COLO668 (cell line): Measurements from ENCODE around the gene AFAP1.

Source experiments
- DNase-seq: peaks from one replicate; lab custom pipeline; 2025; ENCODE audit not compliant: unreplicated experiment; lab: John Stamatoyannopoulos, UW

AFAP1 gene

DNA sequence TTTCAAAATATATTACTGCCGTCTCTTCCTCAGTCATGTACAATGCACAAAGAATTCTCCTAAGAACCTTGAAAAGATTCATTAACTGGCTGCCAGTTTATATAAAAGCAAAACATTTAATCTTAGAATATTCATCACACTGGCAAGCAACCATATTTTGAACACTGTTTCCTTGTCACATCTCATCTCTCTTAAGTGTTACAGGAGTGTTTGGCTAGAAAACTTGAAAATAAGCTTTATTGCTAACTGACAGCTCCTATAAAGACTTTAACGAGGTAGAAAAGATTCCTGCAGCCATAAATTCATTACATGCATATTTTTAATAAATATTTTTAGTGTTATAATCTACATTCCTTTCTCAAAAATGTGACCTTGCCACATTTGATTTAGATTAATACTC is 149.6 kb downstream of the AFAP1 start:
- no peak for DNase-seq

DNA sequence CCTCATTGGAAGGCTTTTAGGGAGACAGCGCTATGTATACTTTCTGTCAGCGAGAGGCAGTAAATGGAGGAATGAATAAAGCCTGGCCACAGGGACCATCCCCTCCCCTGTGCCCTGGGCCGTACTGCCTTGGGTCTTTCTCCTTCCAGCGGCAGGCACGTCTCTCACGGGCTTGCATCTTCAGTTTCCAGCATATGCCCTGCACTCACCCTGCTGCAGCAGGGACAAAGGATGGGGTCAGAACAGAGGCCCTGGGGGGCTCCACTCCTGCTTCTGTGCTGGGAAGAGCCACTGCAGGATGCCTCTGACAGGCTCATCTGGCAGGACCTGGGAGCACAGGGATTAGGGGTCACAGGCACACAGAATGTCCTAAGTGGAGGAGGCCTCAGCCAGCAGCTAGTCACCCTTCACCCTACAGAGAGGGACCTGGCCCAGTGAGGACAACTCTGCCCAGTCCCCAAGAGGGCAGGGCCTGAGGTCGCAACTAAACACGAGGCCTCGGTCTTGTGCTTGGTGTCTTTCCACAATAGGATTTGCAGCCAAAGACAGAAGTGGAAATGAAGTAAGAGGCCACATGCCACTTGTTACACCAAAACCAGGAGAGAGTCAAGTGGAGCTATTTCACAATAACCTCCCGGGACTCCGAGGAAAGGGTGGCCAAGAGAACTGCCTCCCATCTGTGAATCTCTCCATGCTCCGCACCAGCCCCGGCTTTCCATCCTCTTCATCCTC is 150.8 kb downstream of the AFAP1 start:
- DNase-seq, result no peak

DNA sequence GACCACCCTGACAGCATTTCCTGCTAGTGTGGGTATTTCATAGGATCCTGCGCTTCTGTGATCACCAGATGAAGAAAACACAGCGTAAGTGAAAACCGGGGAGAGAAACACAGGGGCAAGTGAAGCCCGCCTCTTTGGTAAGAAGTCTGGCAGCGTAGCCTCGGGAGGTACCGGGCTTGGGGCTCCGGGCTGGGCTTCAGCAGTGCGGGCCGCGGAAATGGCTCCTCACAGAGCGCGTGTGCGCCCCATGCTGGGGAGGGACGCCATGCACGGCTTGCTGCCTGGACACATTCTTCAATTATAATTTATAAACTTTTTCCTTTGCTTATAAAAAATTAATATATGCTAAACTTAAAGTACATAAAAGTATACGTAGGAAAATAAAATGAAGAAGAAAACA is 151.5 kb downstream of the AFAP1 start:
- no peak for DNase-seq

DNA sequence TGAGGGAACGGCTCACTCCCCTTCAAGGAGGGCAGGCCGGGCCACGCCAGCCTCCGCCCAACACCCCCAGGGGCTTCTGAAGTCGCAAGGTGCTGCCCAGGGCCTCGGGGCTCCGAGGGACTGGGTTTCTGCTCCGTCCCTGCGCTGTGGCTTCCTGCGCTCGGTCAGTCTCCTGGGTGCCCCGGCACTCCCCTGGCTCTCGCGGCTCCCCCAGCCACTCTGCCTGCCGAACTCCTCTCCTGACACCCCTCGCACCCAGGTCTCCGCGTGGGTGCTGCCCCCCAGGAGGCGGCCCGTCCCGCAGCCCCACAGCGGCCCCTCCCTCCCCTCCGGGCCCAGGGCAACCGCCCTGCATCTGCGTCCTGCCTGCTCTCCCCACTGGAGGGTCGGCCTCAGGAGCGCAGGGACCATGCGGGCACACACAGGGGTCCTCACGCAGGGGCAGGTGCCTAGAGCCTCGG is 151.9 kb downstream of the AFAP1 start:
- DNase-seq, result no peak

DNA sequence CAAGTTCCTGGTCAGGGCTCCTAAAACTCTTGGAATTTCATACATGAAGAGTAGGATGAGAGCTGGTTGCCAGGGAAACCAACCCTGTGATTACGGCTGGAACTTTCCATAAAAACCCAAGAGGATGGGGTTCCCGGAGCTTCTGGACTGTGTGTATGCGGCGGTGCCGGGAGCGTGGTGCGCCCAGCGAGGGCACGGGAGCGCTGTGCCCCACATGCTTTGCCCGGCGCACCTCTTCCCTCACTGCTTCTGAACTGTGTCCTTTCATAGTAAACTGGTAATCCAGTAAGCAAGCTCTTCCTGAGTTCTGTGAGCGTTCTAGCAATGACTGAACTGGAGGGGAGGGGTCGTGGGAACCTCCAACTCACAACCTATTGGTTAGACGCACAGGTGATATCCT is 152.6 kb downstream of the AFAP1 start:
- no peak for DNase-seq

DNA sequence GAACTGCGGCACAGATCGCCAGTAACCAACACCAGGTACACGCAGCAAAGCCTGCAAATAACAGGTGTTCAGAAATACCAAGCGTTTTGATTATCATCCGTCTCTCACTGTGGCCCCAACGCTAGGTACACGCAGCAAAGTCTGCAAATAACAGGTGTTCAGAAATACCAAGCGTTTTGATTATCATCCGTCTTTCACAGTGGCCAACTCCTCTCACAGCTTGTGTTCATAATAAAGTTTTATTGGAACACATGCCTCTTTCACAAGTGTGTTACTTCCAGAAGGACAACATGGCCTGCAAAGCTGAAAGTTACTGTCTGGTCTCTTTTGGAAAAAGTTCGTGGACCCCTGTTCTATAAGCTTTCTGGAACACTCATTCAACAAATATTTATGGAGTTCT is 153.1 kb downstream of the AFAP1 start:
- DNase-seq, result no peak

DNA sequence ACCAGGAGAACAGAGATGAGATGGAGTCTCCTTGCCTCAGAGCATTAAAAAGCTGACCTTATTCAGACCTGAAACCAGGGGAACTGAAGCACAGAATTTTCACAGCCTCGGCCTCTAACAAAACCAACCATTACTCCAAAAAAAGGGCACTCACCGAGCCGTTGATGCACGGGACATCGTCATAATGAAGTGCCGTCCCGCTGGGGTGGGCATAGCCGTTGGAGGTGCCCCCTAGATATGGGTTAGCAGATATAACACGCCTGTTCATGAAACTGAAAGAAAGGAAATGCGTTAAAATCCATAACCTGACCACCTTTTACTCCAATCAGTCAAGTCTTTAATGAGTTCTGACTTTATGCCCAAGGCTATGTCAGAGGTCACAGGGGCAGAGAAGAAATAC is 153.6 kb downstream of the AFAP1 start:
- no peak for DNase-seq

DNA sequence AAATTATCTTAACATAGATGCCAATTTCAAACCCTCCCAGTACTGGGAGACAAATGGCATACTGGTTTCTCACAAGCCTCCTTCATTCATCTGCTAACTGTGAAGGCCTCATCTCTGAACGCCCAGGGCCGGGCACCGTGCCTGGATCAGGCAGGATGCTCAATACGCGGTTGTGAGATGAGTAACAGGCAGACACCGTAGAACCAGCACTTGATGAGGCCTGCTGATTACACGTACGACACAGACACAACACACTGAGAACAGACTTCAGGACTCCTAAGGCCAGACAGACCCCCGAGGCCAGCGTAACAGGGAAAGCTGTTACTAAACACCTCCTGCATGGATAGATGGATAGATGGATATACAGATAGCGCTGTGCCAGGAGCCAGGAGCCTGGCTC is 154.6 kb downstream of the AFAP1 start:
- DNase-seq, result no peak

DNA sequence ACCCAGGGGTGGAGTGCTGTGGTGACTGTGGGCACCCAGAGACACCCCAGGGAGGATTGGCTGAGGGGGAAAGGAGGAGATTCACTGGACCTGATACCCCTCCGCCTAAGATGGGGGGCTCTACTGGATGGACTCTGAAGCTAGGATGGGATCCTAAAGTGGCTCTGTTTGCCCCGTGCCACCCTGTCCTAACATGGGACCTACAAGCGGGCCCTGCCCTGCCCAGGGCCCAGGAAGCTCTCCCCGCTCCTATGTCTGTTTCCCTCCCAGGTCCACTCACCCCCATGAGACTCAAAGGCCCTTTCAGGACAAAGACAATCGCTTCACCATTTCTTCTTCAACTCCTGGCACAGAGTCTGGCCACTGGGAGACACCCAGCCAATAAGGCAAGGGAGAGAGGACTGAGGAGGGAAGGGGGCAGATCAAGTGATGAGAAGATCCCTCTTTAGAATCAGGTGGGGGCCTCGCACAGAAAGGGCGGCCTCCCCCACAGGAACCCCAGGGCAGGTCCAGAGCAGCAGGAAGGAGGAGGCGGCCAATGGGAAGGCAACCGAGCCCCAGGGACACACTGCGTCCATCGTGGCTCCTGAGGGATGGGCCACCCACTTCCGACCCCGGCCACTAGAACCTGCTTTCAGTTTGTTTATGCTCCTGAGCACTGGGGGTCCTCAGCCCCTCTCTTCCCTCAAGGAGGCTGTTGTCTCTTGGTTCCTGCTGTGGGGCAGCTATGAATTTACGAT is 155.4 kb downstream of the AFAP1 start:
- DNase-seq, result no peak

DNA sequence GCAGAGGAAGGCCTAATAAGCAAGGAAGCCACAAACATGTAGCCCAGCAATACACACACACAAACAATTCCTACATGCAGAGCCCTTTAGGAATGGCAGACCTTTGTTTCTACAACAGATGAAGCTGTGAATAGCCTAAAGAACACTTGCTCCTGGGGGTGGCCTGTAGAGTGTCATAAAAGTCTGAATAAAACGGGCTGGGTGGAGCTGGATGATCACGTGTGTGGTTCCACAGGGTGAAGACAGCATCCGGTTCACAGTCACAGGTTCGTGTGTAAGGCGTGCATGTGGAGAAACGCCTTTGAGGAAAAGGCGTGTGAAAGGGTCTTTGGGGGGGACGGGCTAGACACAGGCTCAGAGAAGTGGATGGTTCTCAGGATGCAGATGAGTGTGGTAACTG is 156.1 kb downstream of the AFAP1 start:
- no peak for DNase-seq

DNA sequence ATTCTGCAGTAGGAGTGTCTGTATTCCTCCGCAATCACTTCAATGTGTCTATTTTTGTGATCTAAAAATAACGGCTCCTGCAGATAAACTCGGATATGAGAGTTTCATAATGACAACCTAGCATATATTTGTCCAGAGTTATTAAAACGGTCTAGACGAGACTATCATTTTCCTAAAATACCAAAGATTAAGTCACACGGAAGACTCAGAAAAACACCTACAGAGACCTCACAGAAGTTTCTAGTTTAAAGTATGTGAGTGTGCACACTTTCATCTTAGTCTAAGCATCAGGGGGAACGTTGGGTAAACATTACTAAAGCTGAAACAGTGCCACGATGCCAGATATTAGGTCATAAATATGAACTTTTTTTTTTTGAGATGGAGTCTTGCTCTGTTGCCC is 156.9 kb downstream of the AFAP1 start:
- no peak for DNase-seq

DNA sequence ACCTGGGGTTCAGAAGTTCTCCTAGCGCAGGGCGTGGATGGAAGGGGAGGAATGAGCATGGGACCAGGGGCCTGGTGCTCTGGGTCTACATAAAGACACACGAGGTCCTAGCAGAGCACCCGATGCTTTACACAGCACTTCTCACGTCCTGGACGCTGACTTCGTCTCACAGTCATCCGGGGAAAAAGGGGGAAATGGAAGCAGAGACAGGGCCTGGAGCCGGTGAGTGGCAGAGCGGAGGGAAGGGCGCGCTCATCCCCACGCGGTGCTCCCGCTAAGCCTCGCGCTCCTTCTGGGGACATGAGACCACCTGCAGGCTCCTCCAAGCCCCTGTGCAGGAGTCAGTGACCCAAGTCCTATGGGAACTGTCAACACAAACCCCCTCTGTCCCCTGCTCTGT is 157.7 kb downstream of the AFAP1 start:
- DNase-seq, result no peak

DNA sequence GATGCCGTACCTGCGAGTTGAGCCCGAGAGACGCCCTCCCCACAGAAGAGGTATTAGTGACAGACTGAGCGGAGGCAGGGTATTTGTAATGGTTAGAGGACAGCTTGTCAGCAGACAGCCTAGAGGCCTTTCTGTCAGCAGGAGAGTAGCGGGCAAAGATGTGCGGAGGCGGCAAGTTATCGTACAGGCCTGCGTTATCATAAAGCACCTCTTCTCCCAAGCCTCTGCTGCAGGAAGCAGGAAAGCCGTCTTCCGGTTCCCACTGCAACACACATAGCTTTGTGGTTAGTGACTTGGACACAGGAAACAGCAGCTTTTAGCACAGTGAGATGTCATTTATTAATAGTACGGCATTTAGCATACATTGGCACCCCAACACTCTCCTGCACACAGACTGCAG is 158.3 kb downstream of the AFAP1 start:
- DNase-seq, result no peak

DNA sequence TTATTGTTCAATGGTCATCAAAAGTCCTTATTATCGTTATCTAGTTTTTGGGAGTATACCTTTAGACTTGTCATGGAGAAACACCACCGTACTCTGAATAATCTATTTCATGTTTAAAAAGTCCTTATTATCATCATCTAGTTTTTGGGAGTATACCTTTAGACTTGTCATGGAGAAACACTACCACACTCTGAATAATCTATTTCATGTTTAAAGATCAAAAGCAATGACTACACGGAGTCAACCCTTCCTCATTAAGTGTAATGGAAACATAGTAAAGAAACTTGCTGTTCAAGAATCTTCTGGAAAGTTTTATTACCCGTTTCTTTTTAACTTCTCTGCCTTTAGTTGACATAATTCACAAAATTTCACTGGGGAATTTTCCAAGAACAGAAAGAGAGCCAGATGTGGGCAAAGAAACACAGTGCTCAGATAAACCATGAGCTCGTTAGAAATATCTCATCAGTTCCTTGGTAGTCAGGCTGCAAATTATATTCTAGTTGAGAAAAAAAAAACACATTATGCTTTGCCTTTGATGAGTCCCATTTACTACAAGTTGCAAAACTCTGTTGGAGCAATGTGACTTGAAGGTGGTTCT is 158.8 kb downstream of the AFAP1 start:
- no peak for DNase-seq

DNA sequence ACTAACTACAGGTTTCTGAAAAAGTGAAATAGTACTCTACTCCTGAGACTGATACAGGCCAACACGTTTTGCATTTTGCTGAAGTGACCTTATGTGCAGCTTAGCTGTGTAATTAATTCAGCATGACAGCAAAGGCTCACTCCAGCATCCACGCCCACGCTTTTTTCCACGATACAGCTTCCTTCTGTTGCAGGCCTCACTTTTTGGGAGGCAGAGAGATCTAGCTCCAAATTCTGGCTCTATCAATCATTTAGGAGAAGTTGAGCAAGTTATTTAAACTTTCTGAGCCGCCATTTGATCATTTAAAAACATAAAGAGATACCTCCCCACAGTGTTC is 160.3 kb downstream of the AFAP1 start:
- DNase-seq, result no peak

DNA sequence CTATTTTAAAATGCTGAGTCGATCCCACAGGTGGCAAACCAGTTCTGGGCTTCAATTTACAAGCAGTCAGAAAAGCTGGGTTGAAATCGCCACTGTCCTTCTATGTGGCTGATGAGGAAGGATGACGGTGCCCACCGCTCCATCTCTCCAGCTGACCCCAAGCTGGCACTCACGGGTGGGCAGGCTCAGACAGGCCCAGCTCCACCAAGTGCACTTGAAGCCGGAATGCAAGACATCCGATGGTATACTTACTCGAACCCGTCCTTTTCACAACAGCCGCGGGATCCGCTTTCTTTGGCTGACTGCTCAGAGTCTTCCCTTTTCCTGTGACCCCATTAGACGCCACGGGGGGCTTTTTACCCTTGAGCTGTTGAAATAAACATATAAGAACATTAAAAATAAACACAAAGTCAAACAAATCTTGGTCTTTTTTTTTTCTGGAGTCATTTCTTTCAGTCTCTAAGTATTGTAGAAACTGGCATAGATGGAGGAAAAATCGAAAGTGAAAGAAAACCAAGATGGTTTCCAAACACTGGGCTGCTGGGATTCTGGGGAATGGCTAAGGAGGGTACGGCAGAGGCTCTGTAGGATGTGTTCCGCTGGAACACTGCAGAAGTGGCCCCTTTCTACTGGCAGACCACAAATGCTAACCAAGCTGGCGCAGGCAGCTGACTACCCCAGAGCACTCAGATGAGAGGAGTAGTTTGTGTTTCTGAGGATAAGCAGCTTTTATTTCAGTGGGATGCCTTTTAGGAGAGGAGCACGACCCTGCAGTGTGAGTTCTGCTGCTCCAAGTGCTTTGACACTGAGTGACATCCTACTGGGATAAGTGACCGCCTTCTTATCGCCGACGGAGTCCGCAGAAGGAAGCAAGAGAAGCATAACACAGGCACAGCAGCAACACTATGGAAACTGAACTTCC is 160.9 kb downstream of the AFAP1 start:
- DNase-seq, result no peak

DNA sequence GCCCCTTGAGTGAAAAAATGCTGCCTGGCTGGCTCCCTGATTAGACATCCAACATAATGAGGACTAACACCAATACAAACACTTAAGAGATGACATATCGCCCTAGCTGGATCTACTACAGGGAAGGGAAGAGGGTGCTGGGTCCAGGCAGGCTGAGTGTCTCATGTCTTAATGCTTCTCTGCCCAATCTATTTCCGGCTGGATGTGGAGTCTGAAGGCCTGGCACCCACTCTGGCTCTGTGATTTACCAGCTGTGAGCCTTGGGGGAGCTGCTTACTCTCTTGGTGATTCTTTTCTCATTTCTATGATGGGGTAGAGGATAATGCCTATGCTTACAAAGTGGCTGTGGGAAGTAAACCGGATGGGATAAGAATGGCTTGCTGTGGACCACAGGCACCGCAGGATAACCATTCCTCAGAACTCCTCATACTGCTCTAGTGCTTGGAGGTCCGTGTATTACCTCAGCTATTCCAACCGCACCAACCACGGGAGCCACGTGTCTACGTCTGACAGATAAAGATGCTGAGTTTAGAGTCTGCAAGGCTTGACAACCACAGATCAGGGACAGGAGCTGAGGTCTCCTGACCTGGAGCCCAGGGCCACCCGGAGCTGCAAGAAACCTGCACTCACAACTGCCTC is 161.7 kb downstream of the AFAP1 start:
- no peak for DNase-seq

DNA sequence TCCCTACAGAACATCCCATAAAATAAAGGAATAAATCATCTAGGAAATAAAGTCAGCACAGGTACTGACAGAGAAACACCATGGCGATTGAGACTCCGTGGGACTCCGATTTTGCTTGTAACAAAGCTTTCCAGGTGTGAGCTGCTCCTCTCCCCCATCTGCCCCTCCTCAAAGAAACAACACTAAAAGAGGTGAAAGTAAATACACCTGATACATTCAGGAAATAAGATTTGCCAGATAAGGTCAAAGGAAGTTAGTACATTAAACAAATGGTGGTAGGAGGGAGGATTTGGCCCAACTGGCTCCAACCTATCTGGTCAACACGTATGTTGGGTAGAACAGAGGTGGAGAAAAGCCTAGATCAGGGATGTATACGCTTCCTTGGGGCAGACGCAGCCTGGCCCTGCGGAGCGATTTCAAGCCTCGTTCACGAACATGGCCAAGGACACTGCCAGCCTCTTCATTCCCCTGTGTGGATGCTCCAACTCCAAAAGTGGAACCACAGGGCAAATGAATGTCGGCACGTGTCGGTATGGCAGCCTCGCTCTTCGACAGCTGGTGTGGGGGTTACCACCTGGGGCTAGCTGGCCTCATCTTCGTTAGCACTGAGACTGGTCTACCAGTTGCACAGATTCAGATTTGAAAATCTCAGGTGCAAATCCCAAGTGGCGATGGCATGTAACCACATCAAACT is 162.5 kb downstream of the AFAP1 start:
- no peak for DNase-seq

DNA sequence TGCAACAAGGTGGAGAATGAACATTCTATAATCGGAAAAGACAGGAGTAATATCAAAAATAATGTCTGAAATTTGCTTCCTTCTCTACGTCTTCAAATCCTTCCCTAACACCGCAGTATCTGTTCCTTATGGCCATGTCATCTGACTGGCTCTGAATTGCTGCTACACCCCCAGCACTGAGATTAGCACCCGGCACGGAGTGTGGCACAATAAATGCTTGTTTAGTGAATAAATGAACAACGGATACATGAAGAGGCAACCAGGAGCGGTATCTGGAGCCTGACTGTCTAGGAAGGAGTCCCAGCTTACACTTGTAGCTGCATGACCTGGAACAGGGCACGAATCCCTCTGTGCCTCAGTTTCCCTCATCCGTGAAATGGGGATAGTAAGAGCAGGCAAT is 164.3 kb downstream of the AFAP1 start:
- DNase-seq, result no peak
